ENCODE data around the gene NAV2. TPM values are rescaled to one million over a fixed set of nuclear protein-coding genes. Genes with fewer than 3 reads are reported as not detected.

The NAV2 gene
- total and polyA plus RNA-seq, 3 donors from 2014 or later = 3.4 to 6.0 (median 3.9) TPM

DNA sequence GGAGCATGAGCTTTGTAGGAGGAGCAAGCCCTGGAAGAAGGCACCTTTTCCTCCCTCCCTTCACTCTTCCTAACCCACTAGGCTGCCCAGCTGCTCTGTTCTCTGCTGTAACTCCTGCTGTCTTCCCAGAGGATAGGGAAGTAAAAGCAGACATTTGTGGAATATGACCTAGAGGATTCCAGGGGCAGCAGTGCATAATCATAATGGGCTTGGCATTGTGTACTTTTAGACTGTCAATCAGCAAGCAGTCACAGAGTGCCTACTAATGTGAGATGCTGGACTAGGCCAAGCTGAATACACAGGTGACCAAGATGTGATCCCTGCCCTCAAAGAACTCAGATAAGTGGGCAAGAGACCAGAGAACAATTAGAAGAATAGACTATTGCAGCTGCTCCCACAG is 133.0 kb downstream of the NAV2 start:
- H3K36me3 ChIP-seq (ENCODE audit: low read depth, missing control alignments) = no peaks in the 10 kb centered on the region
- H3K27ac ChIP-seq = no peak overlapping the region
- DNase-seq = no peak
- intact Hi-C loops (cut with DNase I; ENCODE audit: low total_unique reads) = no loop called here
- TF ChIP-seq, protein P1, sequence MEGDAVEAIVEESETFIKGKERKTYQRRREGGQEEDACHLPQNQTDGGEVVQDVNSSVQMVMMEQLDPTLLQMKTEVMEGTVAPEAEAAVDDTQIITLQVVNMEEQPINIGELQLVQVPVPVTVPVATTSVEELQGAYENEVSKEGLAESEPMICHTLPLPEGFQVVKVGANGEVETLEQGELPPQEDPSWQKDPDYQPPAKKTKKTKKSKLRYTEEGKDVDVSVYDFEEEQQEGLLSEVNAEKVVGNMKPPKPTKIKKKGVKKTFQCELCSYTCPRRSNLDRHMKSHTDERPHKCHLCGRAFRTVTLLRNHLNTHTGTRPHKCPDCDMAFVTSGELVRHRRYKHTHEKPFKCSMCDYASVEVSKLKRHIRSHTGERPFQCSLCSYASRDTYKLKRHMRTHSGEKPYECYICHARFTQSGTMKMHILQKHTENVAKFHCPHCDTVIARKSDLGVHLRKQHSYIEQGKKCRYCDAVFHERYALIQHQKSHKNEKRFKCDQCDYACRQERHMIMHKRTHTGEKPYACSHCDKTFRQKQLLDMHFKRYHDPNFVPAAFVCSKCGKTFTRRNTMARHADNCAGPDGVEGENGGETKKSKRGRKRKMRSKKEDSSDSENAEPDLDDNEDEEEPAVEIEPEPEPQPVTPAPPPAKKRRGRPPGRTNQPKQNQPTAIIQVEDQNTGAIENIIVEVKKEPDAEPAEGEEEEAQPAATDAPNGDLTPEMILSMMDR (IDR thresholded peaks at IDR 0.05) = no peak
- TF ChIP-seq POLR2A (IDR thresholded peaks at IDR 0.05) = no peak
- no peaks in the 10 kb centered on the region for H3K9me3 ChIP-seq
- no peaks in the 10 kb centered on the region for H3K27me3 ChIP-seq
- H3K4me1 ChIP-seq = peaks cover 9% of the 10 kb centered on the region
- H3K4me3 ChIP-seq = no peak overlapping the region

DNA sequence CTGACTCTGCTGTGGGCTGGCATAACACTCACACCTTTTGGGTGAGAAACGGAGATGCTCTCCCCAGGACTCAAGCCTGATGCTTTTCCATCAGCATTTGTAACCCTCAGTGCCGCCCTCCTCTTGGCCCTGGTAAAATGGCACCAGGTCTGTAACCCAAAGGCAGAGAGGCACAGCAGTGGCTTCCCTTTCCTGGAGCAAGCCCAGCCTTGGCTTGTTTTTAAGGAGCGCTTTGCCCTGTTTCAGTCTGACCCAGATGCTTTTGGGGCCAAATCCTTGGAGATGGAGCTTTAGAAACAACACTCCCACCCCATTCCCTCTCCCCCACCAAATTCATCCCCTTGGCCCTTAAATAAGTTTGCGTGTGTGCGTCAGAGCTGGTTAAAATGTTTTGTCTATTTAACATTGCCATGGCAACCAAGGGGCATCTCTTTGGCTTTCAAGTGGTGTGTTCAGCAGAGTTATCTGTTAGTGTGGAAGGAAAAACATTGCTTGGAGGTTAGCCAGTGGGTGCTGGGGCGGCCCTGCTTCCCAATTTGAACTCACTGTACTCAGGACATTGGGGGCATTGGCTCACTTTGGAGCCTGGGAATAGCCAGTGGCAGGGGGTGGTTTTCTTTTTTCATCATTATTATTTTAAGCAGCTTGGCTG is 134.1 kb downstream of the NAV2 start:
- TF ChIP-seq, protein P1 (IDR thresholded peaks at IDR 0.05) = no peak
- no peak for TF ChIP-seq POLR2A (IDR thresholded peaks at IDR 0.05)
- Histone ChIP-seq H3K36me3 (ENCODE audit: low read depth, missing control alignments) (no peaks in the 10 kb centered on the region), H3K27ac (no peak overlapping the region), H3K4me1 (peaks cover 9% of the 10 kb centered on the region), H3K27me3 (no peaks in the 10 kb centered on the region), H3K4me3 (no peak overlapping the region), H3K9me3 (no peaks in the 10 kb centered on the region)
- intact Hi-C loops (cut with DNase I; ENCODE audit: low total_unique reads) = no loop called here
- no peak for DNase-seq
- WGBS, 2 donors = 70 to 76% methylated on average over 6 of the region's 6 CpGs

DNA sequence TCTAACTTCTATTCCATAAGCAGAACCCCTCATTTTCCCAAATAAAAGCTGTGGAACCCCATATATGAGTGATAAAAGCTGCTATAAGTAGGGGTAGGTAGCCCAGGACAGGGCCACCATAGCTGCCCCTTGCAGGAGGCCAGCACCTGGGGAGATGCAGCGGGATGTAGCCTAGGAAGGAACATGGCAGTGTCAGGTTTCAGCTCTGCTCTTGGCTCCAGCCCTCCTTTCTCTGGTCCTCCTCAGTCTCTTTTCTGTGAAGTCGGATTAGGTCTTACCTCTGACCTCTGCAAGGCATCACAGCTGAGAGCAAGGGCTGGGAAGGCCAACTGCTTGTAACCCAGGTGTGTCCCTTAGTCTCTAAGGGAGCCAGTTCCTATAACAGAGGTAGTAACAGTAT is 135.6 kb downstream of the NAV2 start:
- Histone ChIP-seq H3K27ac (no peak overlapping the region), H3K36me3 (ENCODE audit: low read depth, missing control alignments) (no peaks in the 10 kb centered on the region), H3K9me3 (no peaks in the 10 kb centered on the region), H3K27me3 (no peaks in the 10 kb centered on the region), H3K4me1 (peaks cover 9% of the 10 kb centered on the region), H3K4me3 (no peak overlapping the region)
- no peak for TF ChIP-seq POLR2A (IDR thresholded peaks at IDR 0.05)
- TF ChIP-seq, protein P1 (IDR thresholded peaks at IDR 0.05) = no peak
- intact Hi-C loops (cut with DNase I; ENCODE audit: low total_unique reads) = no loop called here
- DNase-seq = no peak
- WGBS, 2 donors = 89 to 92% methylated on average over 2 of the region's 2 CpGs

DNA sequence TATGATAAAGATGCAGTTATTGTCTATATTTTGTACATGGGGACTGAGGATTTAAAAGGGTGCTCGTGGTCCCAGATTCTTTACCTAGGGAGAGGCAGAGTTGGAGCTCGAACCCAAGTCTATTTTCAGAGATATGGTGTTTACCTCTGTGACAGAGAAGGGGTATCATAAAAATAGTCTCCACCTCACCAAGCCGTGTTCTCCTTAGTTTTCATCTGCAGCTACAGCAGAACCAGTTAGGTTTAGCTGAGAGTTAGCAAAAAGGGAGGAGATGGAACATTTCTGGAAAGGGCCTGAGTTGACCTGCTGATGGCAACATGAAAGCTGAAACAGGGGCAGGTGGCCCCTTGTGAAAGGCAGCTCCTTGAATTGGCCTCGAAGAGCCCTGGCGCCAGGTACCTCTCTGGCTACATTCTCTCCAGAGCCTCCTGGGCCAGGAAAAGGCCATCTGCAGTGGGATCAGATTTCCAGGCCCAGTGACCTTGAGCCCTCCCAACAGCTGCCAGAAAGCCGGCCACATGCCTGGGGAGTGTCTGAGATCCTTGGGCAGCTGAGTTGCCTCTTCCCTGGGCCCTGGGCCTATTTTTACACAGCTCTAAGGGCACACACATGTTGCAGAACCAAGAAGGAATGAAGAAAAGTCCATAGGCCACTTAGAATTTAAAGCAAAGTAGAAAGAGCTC is 136.6 kb downstream of the NAV2 start:
- peaks cover 9% of the 10 kb centered on the region for H3K4me1 ChIP-seq
- 58 to 75% methylated on average over 5 to 6 of the region's 6 CpGs for WGBS, 2 donors
- H3K27ac ChIP-seq = no peak overlapping the region
- H3K36me3 ChIP-seq (ENCODE audit: low read depth, missing control alignments) = no peaks in the 10 kb centered on the region
- no peaks in the 10 kb centered on the region for H3K9me3 ChIP-seq
- no peak for TF ChIP-seq POLR2A (IDR thresholded peaks at IDR 0.05)
- TF ChIP-seq, protein P1 (IDR thresholded peaks at IDR 0.05) = no peak
- no peak overlapping the region for H3K4me3 ChIP-seq
- DNase-seq = peak; percentile 53
- intact Hi-C loops (cut with DNase I; ENCODE audit: low total_unique reads) = no loop called here
- H3K27me3 ChIP-seq = no peaks in the 10 kb centered on the region

All from testis (tissue), 3 donors.